Testis (tissue), 3 donors: ENCODE data around the gene ISG20. TPM values are rescaled to one million over a fixed set of nuclear protein-coding genes. Genes with fewer than 3 reads are reported as not detected.

Source experiments
- DNase-seq: peaks from one replicate; pipeline ENCODE4 v3.0.0-alpha.2; 2019
- H3K27ac ChIP-seq, 2 donors: fragments of 200-600 bp; sonication (generic); one replicate each; pipeline ENCODE4 v1.5.1; 2019
- H3K27me3 ChIP-seq: fragments of 200-600 bp; sonication (generic); one replicate; pipeline ENCODE4 v1.5.1; 2019
- H3K36me3 ChIP-seq: fragments of 200-600 bp; sonication (generic); one replicate; pipeline ENCODE4 v1.5.1; 2017; ENCODE audit warnings: low read depth; ENCODE audit errors: missing control alignments
- H3K4me1 ChIP-seq: fragments of 200-600 bp; sonication (generic); one replicate; pipeline ENCODE4 v1.5.1; 2019
- H3K4me3 ChIP-seq, 2 donors: fragments of 200-600 bp; sonication (generic); one replicate each; pipeline ENCODE4 v1.5.1; 2017 to 2019
- H3K9me3 ChIP-seq: fragments of 200-600 bp; sonication (generic); one replicate; pipeline ENCODE4 v1.5.1; 2017
- POLR2A ChIP-seq: fragments of 450-650 bp; IDR thresholded peaks from one replicate; pipeline ENCODE4 v1.6.1; 2017; ENCODE audit warnings: antibody characterized with exemption, mild to moderate bottlenecking, moderate library complexity
- WGBS, 2 donors: methylation state at CpG; one replicate each; pipeline ENCODE4 v1.1.5; 2018; 5-methylcytosine and 5-hydroxymethylcytosine counted together
- intact Hi-C: fragments of 100-400 bp; cut with DNase I; formaldehyde crosslinking; loops from one replicate; pipeline ENCODE4 v1.15.1; 2023; ENCODE audit warnings: low total_unique reads
- polyA plus RNA-seq: library from polyadenylated mRNA; stranded (reverse); fragments of 350-450 nt; fragmentation: Illumina TruSeq; extraction: RNeasy Lipid Tissue Mini Kit (QIAGEN cat#74804); gene quantifications from one replicate; pipeline ENCODE4 v1.2.3, GENCODE V29; 2014; ENCODE audit warnings: low read depth, low replicate concordance; ENCODE audit not compliant: insufficient read depth
- total RNA-seq, 2 donors: library from RNA; depleted of rRNA; stranded (reverse); fragments of >200 nt; gene quantifications; one replicate each; pipeline ENCODE4 v1.2.3, GENCODE V29; 2016
- TF ChIP-seq, protein P1 (sequence below), 3 experiments: fragments of 450-650 bp in 2 of 3; fragments of 200-600 bp in 1 of 3; sonication (generic) in 1 of 3; IDR thresholded peaks; one replicate each; pipeline ENCODE4 v1.5.1; 2016 to 2019; ENCODE audit warnings: antibody characterized with exemption in 3 of 3, mild to moderate bottlenecking in 2 of 3, moderate library complexity in 1 of 3

ISG20 gene
- total and polyA plus RNA-seq, 3 donors from 2014 or later, result 6.8 to 17.0 (median 8.7) TPM

DNA sequence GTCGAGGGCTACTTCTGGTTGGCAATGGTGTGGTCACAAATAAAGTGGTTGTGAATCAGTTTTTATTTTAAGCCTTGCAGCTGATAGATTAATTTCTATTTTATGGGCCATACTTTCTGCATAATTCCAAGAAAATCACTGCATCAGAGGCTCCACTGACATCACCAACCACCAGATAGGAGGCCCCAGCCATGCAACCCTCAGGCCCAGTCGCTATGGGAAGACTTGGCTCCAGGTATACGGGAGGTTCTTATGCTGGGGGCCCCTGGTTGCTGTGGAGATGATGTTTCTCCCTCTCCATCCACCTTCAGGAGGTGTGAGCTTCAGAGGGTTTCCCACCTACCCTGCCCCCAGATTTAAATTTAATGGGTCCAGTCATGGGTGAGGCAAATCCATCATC is 57.4 kb downstream of the ISG20 start:
- Histone ChIP-seq H3K4me1 (no peaks in the 10 kb centered on the region), H3K36me3 (no peaks in the 10 kb centered on the region), H3K4me3 (no peak overlapping the region), H3K27me3 (no peaks in the 10 kb centered on the region), H3K9me3 (no peaks in the 10 kb centered on the region), H3K27ac (no peak overlapping the region)
- intact Hi-C loops, result no loop called here
- no peak for TF ChIP-seq POLR2A
- TF ChIP-seq, protein P1, sequence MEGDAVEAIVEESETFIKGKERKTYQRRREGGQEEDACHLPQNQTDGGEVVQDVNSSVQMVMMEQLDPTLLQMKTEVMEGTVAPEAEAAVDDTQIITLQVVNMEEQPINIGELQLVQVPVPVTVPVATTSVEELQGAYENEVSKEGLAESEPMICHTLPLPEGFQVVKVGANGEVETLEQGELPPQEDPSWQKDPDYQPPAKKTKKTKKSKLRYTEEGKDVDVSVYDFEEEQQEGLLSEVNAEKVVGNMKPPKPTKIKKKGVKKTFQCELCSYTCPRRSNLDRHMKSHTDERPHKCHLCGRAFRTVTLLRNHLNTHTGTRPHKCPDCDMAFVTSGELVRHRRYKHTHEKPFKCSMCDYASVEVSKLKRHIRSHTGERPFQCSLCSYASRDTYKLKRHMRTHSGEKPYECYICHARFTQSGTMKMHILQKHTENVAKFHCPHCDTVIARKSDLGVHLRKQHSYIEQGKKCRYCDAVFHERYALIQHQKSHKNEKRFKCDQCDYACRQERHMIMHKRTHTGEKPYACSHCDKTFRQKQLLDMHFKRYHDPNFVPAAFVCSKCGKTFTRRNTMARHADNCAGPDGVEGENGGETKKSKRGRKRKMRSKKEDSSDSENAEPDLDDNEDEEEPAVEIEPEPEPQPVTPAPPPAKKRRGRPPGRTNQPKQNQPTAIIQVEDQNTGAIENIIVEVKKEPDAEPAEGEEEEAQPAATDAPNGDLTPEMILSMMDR (IDR thresholded peaks at IDR 0.05), result no peak
- DNase-seq, result no peak
- 82 to 88% methylated on average over 1 to 3 of the region's 3 CpGs for WGBS, 2 donors

DNA sequence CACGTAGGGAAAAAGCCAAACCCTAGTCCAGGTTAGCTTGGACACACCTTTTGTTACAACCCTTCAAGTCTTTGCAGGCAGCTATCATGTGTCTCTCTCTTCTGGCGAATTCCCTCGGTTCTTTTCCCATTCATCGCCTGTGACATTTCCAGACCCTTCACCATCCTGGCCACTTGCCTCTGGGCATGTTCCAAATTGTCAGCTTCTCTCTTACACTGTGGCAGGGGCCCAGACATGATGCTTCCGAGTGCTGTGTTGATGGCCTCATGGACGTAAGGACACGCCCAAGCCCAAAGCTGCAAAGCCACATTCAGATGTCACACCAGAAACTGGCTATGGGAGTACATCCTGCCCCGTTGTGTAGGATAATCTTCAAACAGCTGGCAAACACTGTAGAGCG is 58.5 kb downstream of the ISG20 start:
- Histone ChIP-seq H3K27ac (no peak overlapping the region), H3K9me3 (no peaks in the 10 kb centered on the region), H3K27me3 (no peaks in the 10 kb centered on the region), H3K4me3 (no peak overlapping the region), H3K36me3 (no peaks in the 10 kb centered on the region), H3K4me1 (no peaks in the 10 kb centered on the region)
- DNase-seq, result no peak
- WGBS, 2 donors, result 88% methylated on average over 9 of the region's 9 CpGs
- intact Hi-C loops, result no loop called here
- TF ChIP-seq, protein P1 (IDR thresholded peaks at IDR 0.05), result no peak
- no peak for TF ChIP-seq POLR2A

DNA sequence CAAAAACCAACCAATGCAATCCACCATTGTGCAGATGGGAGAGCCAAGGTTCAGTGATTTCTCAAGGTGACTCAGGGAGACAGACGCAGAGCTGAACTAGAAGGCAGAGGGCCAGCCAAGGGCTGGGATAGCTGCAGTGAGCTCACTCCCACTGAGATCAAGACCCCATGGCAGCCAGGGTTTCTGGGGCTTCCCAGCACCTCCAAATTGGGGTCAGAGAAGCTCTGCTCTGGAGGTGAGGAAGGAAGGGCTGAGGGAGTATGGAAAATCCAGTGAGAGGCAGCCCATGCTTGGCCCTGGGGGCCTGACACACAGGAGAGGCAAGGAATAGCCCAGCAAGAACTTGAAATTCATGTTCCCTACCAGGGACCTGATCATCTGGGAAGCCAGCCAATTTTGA is 61.0 kb downstream of the ISG20 start:
- Histone ChIP-seq H3K36me3 (no peaks in the 10 kb centered on the region), H3K27ac (no peak overlapping the region), H3K4me1 (no peaks in the 10 kb centered on the region), H3K9me3 (no peaks in the 10 kb centered on the region), H3K4me3 (no peak overlapping the region), H3K27me3 (no peaks in the 10 kb centered on the region)
- no peak for DNase-seq
- 71 to 75% methylated on average over 1 of the region's 1 CpG for whole genome bisulfite sequencing, 2 donors
- intact Hi-C loops, result no loop called here
- no peak for TF ChIP-seq POLR2A
- TF ChIP-seq, protein P1 (IDR thresholded peaks at IDR 0.05), result no peak

DNA sequence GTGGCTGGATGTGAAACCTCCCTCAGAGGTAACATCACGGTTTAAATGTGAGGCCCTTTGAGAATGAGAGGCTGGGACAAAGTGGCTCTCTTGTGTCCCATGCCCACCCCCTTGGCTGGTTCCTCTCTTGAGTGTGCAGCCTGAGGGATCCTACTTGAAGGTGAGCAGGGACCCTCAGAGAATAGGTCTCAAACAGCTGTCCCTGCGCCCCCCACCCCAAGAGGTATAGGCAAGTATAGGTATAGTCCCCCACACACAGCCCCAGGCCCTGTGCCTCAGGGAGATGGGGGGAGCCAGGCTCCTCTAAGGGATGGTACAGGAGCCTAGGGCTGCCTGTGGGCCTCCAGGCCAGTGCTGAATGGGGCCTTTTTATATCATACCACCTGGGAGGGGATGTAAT is 61.9 kb downstream of the ISG20 start:
- Histone ChIP-seq H3K36me3 (no peaks in the 10 kb centered on the region), H3K4me3 (no peak overlapping the region), H3K9me3 (no peaks in the 10 kb centered on the region), H3K27me3 (no peaks in the 10 kb centered on the region), H3K27ac (no peak overlapping the region), H3K4me1 (no peaks in the 10 kb centered on the region)
- WGBS, 2 donors, result 88 to 96% methylated on average over 2 of the region's 2 CpGs
- no peak for DNase-seq
- TF ChIP-seq, protein P1 (IDR thresholded peaks at IDR 0.05), result no peak
- TF ChIP-seq POLR2A, result no peak
- intact Hi-C loops, result no loop called here

DNA sequence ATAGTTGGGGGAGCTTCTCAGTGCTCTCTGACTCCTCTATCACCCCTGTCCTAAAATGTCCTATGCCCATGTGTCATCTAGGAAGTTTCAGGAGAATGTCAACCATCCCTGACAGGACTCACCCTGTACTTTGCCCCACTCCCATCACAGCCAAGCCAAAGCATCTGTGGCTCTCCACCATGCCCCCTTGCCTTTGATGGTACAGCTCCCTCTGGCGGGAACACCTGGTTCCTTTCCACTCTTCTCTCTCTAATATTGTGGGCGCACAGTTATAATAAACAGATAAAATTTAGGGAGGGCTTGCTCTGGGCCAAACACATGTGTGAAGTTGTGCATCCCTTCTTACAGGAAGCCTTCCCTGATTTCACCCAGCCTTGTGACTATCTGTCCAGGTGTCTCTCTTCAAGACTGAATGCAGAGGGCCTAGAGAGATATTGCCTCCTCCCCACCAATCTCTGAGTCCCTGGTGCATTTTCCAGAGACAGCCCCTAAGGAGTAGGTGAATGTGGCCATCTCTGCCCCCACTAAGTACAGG is 62.8 kb downstream of the ISG20 start:
- TF ChIP-seq, protein P1 (IDR thresholded peaks at IDR 0.05), result no peak
- TF ChIP-seq POLR2A, result no peak
- H3K4me1 ChIP-seq, result no peaks in the 10 kb centered on the region
- no peaks in the 10 kb centered on the region for H3K9me3 ChIP-seq
- intact Hi-C loops, result no loop called here
- H3K27ac ChIP-seq, result no peak overlapping the region
- no peaks in the 10 kb centered on the region for H3K27me3 ChIP-seq
- no peak for DNase-seq
- H3K36me3 ChIP-seq, result no peaks in the 10 kb centered on the region
- no peak overlapping the region for H3K4me3 ChIP-seq
- 85 to 86% methylated on average over 2 of the region's 2 CpGs for WGBS, 2 donors
